HEK293T (cell line): ENCODE data around the gene PEX10.

Experiments used
- CTCF ChIA-PET: fragments of 350-600 bp; formaldehyde crosslinking; extraction: SDS; loops from one replicate; lab custom pipeline; 2021; ENCODE audit warnings: antibody characterized with exemption, inconsistent platforms; lab: Yijun Ruan, JAX
- POLR2A ChIA-PET: fragments of 350-600 bp; formaldehyde crosslinking; extraction: SDS; loops from one replicate; lab custom pipeline; 2020; ENCODE audit warnings: antibody characterized with exemption, inconsistent platforms; lab: Yijun Ruan, JAX
- DNase-seq: peaks from one replicate; pipeline ENCODE4 v3.0.0; 2012; ENCODE audit warnings: mixed read lengths; ENCODE audit errors: extremely low spot score
- ARNT ChIP-seq: fragments of 450-650 bp; IDR thresholded peaks from 2 replicates; pipeline ENCODE4 v1.6.1; 2017; ENCODE audit warnings: mild to moderate bottlenecking
- BHLHE40 ChIP-seq: fragments of 450-650 bp; IDR thresholded peaks from 2 replicates; pipeline ENCODE4 v1.6.1; 2016; ENCODE audit warnings: mild to moderate bottlenecking, moderate library complexity, borderline replicate concordance
- CTBP1 ChIP-seq: fragments of 450-650 bp; IDR thresholded peaks from 2 replicates; pipeline ENCODE4 v1.6.1; 2016; ENCODE audit warnings: borderline replicate concordance
- ELF4 ChIP-seq: fragments of 450-650 bp; IDR thresholded peaks from 2 replicates; pipeline ENCODE4 v1.6.1; 2017; ENCODE audit warnings: antibody characterized with exemption
- FOXA1 ChIP-seq: fragments of 450-650 bp; IDR thresholded peaks from 2 replicates; pipeline ENCODE4 v1.6.1; 2016; ENCODE audit warnings: mild to moderate bottlenecking
- FOXK2 ChIP-seq: fragments of 450-650 bp; IDR thresholded peaks from 2 replicates; pipeline ENCODE4 v1.6.1; 2016; ENCODE audit warnings: mild to moderate bottlenecking
- FOXM1 ChIP-seq: fragments of 450-650 bp; IDR thresholded peaks from 2 replicates; pipeline ENCODE4 v1.6.1; 2017; ENCODE audit warnings: mild to moderate bottlenecking, borderline replicate concordance
- HDGF ChIP-seq: fragments of 450-650 bp; IDR thresholded peaks from 2 replicates; pipeline ENCODE4 v1.6.1; 2017; ENCODE audit warnings: antibody characterized with exemption, borderline replicate concordance
- L3MBTL2 ChIP-seq: fragments of 450-650 bp; conservative IDR thresholded peaks from 2 replicates; pipeline ENCODE4 v1.6.1; 2016; ENCODE audit warnings: mild to moderate bottlenecking
- LEF1 ChIP-seq: fragments of 450-650 bp; IDR thresholded peaks from 2 replicates; pipeline ENCODE4 v1.6.1; 2017; ENCODE audit warnings: mild to moderate bottlenecking, borderline replicate concordance
- NFRKB ChIP-seq: fragments of 450-650 bp; IDR thresholded peaks from 2 replicates; pipeline ENCODE4 v1.6.1; 2016; ENCODE audit warnings: mild to moderate bottlenecking, moderate library complexity
- PKNOX1 ChIP-seq: fragments of 450-650 bp; IDR thresholded peaks from 2 replicates; pipeline ENCODE4 v1.6.1; 2016
- SP1 ChIP-seq: fragments of 450-650 bp; IDR thresholded peaks from 2 replicates; pipeline ENCODE4 v1.6.1; 2017
- SUZ12 ChIP-seq: fragments of 450-650 bp; IDR thresholded peaks from 2 replicates; pipeline ENCODE4 v1.6.1; 2016; ENCODE audit warnings: mild to moderate bottlenecking
- TARDBP ChIP-seq: fragments of 450-650 bp; IDR thresholded peaks from 2 replicates; pipeline ENCODE4 v1.6.1; 2016
- ZNF384 ChIP-seq: fragments of 450-650 bp; IDR thresholded peaks from 2 replicates; pipeline ENCODE4 v1.6.1; 2016

Gene PEX10

GRCh38 chr1:2396059-2396458 lies 16.3 kb downstream of the PEX10 start:
- TF ChIP-seq LEF1 = no peak
- TF ChIP-seq HDGF = no peak
- no peak for TF ChIP-seq ELF4
- TF ChIP-seq FOXM1 = no peak
- no peak for TF ChIP-seq PKNOX1
- ChIA-PET CTCF (no interaction called here), POLR2A (no interaction called here)
- DNase-seq = no peak

- TF ChIP-seq SUZ12 (no peak), ZNF384 (no peak), LEF1 (no peak), FOXK2 (no peak), HDGF (no peak), PKNOX1 (no peak), L3MBTL2 (no peak), ELF4 (no peak), TARDBP (no peak), BHLHE40 (no peak), FOXA1 (no peak), SP1 (no peak), NFRKB (no peak), CTBP1 (no peak), FOXM1 (no peak), ARNT (no peak)
- DNase-seq = no peak
- ChIA-PET CTCF (no interaction called here), POLR2A (no interaction called here)
Observed at GRCh38 chr1:2395245-2395644, 17.1 kb downstream of the PEX10 start.

- no peak for DNase-seq
- POLR2A ChIA-PET = no interaction called here
- CTCF ChIA-PET = no interaction called here
- TF ChIP-seq TARDBP = no peak
- TF ChIP-seq PKNOX1 = no peak
- no peak for TF ChIP-seq SUZ12
- TF ChIP-seq L3MBTL2 = no peak
- TF ChIP-seq NFRKB = no peak
- no peak for TF ChIP-seq ELF4
- no peak for TF ChIP-seq ZNF384
- no peak for TF ChIP-seq SP1
- TF ChIP-seq HDGF = no peak
- no peak for TF ChIP-seq FOXA1
- no peak for TF ChIP-seq ARNT
Observed at GRCh38 chr1:2394761-2395160, 17.6 kb downstream of the PEX10 start.

GRCh38 chr1:2394220-2394619 lies 18.1 kb downstream of the PEX10 start:
- TF ChIP-seq FOXM1 = no peak
- TF ChIP-seq LEF1 = no peak
- TF ChIP-seq SP1 = no peak
- no peak for TF ChIP-seq FOXK2
- TF ChIP-seq HDGF = no peak
- TF ChIP-seq BHLHE40 = no peak
- TF ChIP-seq L3MBTL2 = no peak
- no peak for TF ChIP-seq CTBP1
- no peak for TF ChIP-seq FOXA1
- DNase-seq = no peak
- CTCF ChIA-PET = no interaction called here
- POLR2A ChIA-PET = no interaction called here

GRCh38 chr1:2393471-2393877 lies 18.9 kb downstream of the PEX10 start:
- TF ChIP-seq SUZ12 (no peak), L3MBTL2 (no peak), FOXA1 (no peak), TARDBP (no peak), ARNT (no peak), LEF1 (no peak), FOXM1 (no peak), BHLHE40 (no peak), NFRKB (no peak), SP1 (no peak)
- CTCF ChIA-PET = no interaction called here
- POLR2A ChIA-PET = interaction anchor here (1.5 to 2.5 kb wide), 2 partner anchors 12 to 18 kb away, joined by 3 to 18 read pairs; partner anchors contain the start of gene PEX10
- DNase-seq = no peak

GRCh38 chr1:2392686-2393085 lies 19.7 kb downstream of the PEX10 start:
- no peak for DNase-seq
- TF ChIP-seq CTBP1 = no peak
- TF ChIP-seq TARDBP = no peak
- no peak for TF ChIP-seq FOXA1
- TF ChIP-seq BHLHE40 = no peak
- no peak for TF ChIP-seq L3MBTL2
- TF ChIP-seq ELF4 = no peak
- TF ChIP-seq HDGF = no peak
- TF ChIP-seq LEF1 = no peak
- TF ChIP-seq ARNT = no peak
- no peak for TF ChIP-seq PKNOX1
- TF ChIP-seq NFRKB = no peak
- CTCF ChIA-PET = no interaction called here
- POLR2A ChIA-PET = interaction anchor here (1.3 to 2.5 kb wide), 3 partner anchors 11 to 19 kb away, joined by 3 to 18 read pairs (median 5); partner anchors contain the start of gene PEX10
